Erythroblast (primary cell): ENCODE results near the gene SLC6A11.

Experiments
- GATA1 ChIP-seq: IDR thresholded peaks from 2 replicates; pipeline ENCODE4 v1.6.1; 2011; ENCODE audit warnings: low read depth, mild to moderate bottlenecking, control low read depth, low read length, moderate library complexity
- POLR2A ChIP-seq: IDR thresholded peaks from 2 replicates; pipeline ENCODE4 v1.6.1; 2011; ENCODE audit warnings: mild to moderate bottlenecking, low read length

GRCh38 chr3:10984371-10984896, 168.4 kb downstream of the SLC6A11 start:
- no peak for TF ChIP-seq POLR2A
- no peak for TF ChIP-seq GATA1
